NT2/D1 (cell line): ENCODE data around the gene DOP1B.
"Not testable (repeated sequence)": the region's sequence is repeated elsewhere in the genome, so short reads cannot be mapped to it uniquely, and the experiment has no call there.

Source experiments
- DNase-seq: peaks from one replicate; pipeline ENCODE4 v3.0.0-alpha.2; 2011; ENCODE audit warnings: low read depth, low spot score
- H3K27me3 ChIP-seq: 2 replicates; pipeline ENCODE4 v1.6.0; 2011; ENCODE audit warnings: mild to moderate bottlenecking; ENCODE audit not compliant: insufficient read length, insufficient read depth
- H3K36me3 ChIP-seq: 2 replicates; pipeline ENCODE4 v1.6.1; 2011; ENCODE audit warnings: mild to moderate bottlenecking, low read length, mixed read lengths; ENCODE audit not compliant: insufficient read depth, insufficient read length
- H3K4me1 ChIP-seq: 2 replicates; pipeline ENCODE4 v1.5.1; 2011; ENCODE audit not compliant: insufficient read depth, insufficient read length
- H3K4me3 ChIP-seq: 2 replicates; pipeline ENCODE4 v1.5.1; 2011; ENCODE audit warnings: low read depth; ENCODE audit not compliant: insufficient read length
- H3K9ac ChIP-seq: 2 replicates; pipeline ENCODE4 v1.6.0; 2011; ENCODE audit warnings: low read depth; ENCODE audit not compliant: insufficient read length
- H3K9me3 ChIP-seq: 2 replicates; pipeline ENCODE4 v1.5.1; 2011; ENCODE audit warnings: mild to moderate bottlenecking, low read length; ENCODE audit not compliant: insufficient read depth
- SUZ12 ChIP-seq: IDR thresholded peaks from 2 replicates; pipeline ENCODE4 v1.6.1; 2011; ENCODE audit not compliant: insufficient read length, insufficient read depth; ENCODE audit errors: extremely low read depth
- YY1 ChIP-seq: IDR thresholded peaks from 2 replicates; pipeline ENCODE4 v1.6.1; 2011; ENCODE audit not compliant: insufficient read length, insufficient read depth
- ZNF274 ChIP-seq: IDR thresholded peaks from 2 replicates; pipeline ENCODE4 v1.6.1; 2011; ENCODE audit warnings: mild to moderate bottlenecking, low read depth, low read length

DOP1B gene

DNA sequence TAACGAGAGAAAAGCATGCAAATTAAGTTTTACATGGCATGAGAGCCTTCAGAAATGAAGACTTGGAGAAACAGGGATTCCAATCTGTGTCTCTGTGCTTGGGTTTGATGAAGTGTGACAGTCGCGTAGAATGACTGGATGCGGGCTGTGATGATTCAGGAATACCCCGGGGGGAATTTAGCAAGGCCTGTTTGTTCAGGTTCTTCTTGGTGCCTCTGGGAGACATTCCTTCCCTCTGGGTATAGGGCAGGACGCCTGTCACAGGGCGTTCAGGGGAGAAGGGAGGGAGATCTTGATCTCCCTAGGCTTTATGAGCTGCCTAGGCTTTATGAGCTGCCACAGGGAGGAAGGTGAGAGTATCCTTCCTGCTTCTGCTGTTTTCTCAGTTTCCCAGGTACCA, 36.6 kb downstream of the DOP1B start:
- Histone ChIP-seq H3K4me1 (peaks cover 6% of the 10 kb centered on the region), H3K4me3 (no peak overlapping the region), H3K9ac (no peak overlapping the region), H3K36me3 (no peaks in the 10 kb centered on the region), H3K27me3 (no peaks in the 10 kb centered on the region), H3K9me3 (no peaks in the 10 kb centered on the region)
- no peak for TF ChIP-seq SUZ12
- no peak for TF ChIP-seq ZNF274
- no peak for TF ChIP-seq YY1
- no peak for DNase-seq

DNA sequence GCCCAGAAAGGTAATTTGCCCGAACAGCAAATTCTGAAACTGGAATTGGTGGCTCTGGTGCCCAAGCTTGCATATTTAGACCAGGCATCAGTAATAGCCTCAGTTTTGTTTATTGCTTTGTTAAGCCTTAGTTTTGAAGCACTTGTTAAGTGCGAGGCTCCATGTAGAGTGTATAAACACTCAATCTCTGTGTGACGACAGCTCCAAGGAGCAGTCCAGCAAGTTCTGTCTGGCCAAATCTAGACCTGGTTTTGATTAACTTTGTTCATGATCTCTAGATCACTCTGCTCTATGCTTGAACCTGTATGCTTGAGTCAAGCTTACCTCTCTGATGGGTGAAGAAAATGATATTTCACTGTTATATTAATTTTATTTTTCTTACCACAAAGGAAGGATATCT, 37.4 kb downstream of the DOP1B start:
- H3K9me3 ChIP-seq: no peaks in the 10 kb centered on the region
- H3K36me3 ChIP-seq: no peaks in the 10 kb centered on the region
- no peak overlapping the region for H3K9ac ChIP-seq
- TF ChIP-seq YY1 (no peak), ZNF274 (no peak), SUZ12 (no peak)
- H3K4me3 ChIP-seq: no peak overlapping the region
- peaks cover 6% of the 10 kb centered on the region for H3K4me1 ChIP-seq
- DNase-seq: no peak
- no peaks in the 10 kb centered on the region for H3K27me3 ChIP-seq

DNA sequence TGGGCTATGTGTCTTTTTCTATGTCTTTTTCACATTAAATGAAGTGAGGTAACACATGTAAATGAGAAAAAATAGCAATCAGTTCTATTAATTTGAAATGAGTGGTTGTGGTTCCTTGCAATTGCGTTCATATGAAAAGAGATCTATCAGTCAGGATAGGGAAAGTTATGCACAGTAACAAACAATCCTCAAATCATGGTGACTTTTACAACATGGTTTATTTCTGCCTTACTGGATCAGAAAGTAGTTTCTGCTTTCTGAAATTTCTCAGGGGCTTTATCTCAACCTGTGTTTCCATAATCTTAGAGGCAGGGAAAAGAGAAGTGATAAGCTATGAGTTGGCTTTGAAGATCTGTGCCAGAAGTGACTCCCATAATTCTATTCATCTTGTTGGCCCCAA, 39.0 kb downstream of the DOP1B start:
- Histone ChIP-seq H3K9me3 (no peaks in the 10 kb centered on the region), H3K27me3 (no peaks in the 10 kb centered on the region), H3K4me3 (no peak overlapping the region), H3K4me1 (peaks cover 6% of the 10 kb centered on the region), H3K9ac (no peak overlapping the region), H3K36me3 (peaks cover 3% of the 10 kb centered on the region)
- no peak for DNase-seq
- TF ChIP-seq ZNF274 (no peak), YY1 (no peak), SUZ12 (no peak)

DNA sequence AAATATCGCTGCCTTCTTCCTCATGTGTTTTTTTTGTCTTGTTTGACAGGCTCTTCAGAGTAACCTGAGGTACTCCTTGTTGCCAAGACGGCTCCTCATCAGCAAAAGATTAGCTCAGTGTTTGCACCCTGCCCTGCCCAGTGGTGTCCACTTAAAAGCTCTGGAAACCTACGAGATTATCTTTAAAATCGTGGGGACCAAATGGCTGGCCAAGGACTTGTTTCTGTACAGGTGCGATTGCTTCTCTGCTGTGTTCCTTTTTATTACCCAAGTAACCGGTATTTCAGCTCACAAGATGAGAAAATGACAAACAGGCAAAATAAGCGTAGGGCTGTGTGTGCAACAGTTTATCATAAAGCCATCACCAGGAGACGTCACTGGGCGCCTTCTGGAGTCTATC, 42.4 kb downstream of the DOP1B start:
- H3K4me3 ChIP-seq: no peak overlapping the region
- no peak for DNase-seq
- peaks cover 3% of the 10 kb centered on the region for H3K36me3 ChIP-seq
- TF ChIP-seq YY1 (no peak), ZNF274 (no peak), SUZ12 (no peak)
- no peaks in the 10 kb centered on the region for H3K9me3 ChIP-seq
- H3K4me1 ChIP-seq: peaks cover 6% of the 10 kb centered on the region
- H3K27me3 ChIP-seq: no peaks in the 10 kb centered on the region
- H3K9ac ChIP-seq: no peak overlapping the region

DNA sequence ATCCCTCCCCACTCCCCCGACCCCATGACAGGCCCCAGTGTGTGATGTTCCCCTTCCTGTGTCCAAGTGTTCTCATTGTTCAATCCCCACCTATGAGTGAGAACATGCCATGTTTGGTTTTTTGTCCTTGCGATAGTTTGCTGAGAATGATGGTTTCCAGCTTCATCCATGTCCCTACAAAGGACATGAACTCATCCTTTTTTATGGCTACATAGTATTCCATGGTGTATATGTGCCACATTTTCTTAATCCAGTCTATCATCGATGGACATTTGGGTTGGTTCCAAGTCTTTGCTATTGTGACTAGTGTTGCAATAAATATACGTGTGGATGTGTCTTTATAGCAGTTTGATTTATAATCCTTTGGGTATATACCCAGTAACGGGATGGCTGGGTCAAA, 43.0 kb downstream of the DOP1B start:
- not testable (repeated sequence) for H3K27me3 ChIP-seq, H3K4me1 ChIP-seq, DNase-seq, H3K36me3 ChIP-seq, H3K9me3 ChIP-seq, H3K9ac ChIP-seq, H3K4me3 ChIP-seq

DNA sequence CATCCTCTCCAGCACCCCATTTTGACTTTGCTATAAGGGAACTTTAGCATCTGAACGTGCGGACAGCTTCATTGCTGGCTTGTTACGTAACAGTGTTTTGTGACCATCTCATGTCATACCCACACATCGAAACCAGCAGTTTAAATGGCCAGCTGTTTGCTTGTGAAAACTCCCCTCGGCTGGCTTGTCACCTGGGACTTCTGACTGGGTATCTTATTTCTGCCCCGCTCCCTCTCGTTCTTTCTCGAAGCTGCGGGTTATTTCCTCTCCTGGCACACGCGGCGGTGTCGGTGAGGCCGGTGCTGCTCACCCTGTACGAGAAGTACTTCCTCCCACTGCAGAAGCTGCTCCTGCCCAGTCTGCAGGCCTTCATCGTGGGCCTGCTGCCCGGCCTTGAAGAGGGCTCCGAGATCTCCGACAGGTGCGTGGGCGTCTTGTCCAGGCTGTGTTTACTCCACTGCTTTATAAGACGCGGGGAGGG, 43.5 kb downstream of the DOP1B start:
- Histone ChIP-seq H3K9me3 (no peaks in the 10 kb centered on the region), H3K27me3 (no peaks in the 10 kb centered on the region), H3K36me3 (peaks cover 3% of the 10 kb centered on the region), H3K4me1 (peaks cover 7% of the 10 kb centered on the region), H3K4me3 (no peak overlapping the region), H3K9ac (no peak overlapping the region)
- no peak for TF ChIP-seq YY1
- TF ChIP-seq ZNF274: no peak
- no peak for TF ChIP-seq SUZ12
- DNase-seq: no peak

DNA sequence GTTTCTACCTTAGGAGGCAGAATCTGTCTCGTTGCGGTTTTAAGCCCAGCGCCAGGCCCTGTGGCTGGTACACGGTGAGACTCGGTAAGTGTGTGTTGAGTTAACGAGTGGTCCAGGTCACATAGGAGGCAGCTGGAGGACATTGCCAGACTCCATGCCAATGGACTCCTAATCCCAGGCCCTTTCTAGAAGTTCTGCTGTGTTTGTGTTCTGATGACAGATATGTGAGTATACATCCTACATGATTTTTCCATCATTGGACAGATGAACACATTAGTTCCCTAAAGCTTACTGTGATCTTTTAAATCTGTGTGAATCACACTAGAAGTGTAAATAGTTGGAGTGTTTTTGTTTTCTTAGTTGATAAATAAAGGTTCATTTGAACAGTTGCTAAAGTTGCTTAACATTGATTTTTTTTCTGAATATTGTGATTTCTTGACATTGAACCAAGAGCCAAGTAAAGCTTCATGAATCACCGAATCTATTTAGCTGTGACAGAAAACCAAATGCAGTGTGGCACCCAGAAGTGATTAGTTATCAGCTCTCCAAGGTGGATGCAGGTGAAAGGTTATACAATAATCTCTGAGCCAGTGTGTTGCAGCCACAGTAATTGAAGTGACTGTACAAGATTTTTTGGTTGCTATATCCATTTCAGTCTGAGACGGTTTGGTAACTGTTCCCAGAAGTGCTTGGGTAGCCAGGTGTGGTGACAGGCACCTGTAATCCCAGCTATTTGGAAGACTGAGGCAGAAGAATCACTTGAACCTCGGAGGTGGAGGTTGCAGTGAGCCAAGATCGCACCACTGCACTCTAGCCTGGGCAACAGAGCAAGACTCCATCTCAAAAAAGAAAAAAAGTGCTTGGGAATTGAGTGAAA, 46.3 kb downstream of the DOP1B start:
- Histone ChIP-seq H3K4me3 (no peak overlapping the region), H3K4me1 (peaks cover 12% of the 10 kb centered on the region), H3K9ac (no peak overlapping the region), H3K9me3 (no peaks in the 10 kb centered on the region), H3K36me3 (peaks cover 3% of the 10 kb centered on the region), H3K27me3 (no peaks in the 10 kb centered on the region)
- DNase-seq: no peak
- TF ChIP-seq YY1 (no peak), ZNF274 (no peak), SUZ12 (no peak)
